Tibial artery (tissue), 4 donors: ENCODE results near the gene CCL20.

ENCODE experiments used
- DNase-seq, 2 donors: peaks; one replicate each; pipeline ENCODE4 v3.0.0-alpha.2; 2019
- H3K27ac ChIP-seq, 2 donors: fragments of 200-600 bp; sonication (generic) in 1 of 2; 1 replicate in 1 of 2; 2 replicates in 1 of 2; pipeline ENCODE4 v1.5.1; 2018 to 2019; ENCODE audit warnings: mild to moderate bottlenecking in 1 of 2
- H3K27me3 ChIP-seq, 2 donors: fragments of 200-600 bp; sonication (generic) in 1 of 2; one replicate each; pipeline versions ENCODE4 v1.5.1 to v1.6.0; 2016 to 2019
- H3K36me3 ChIP-seq, 3 donors: fragments of 200-600 bp; sonication (generic) in 2 of 3; one replicate each; pipeline ENCODE4 v1.5.1; 2016 to 2019; ENCODE audit warnings: mild to moderate bottlenecking in 2 of 3
- H3K4me1 ChIP-seq, 4 donors: fragments of 200-600 bp; sonication (generic) in 2 of 4; 1 replicate in 3 of 4; 2 replicates in 1 of 4; pipeline ENCODE4 v1.5.1; 2016 to 2019
- H3K4me3 ChIP-seq, 2 donors: fragments of 200-600 bp; sonication (generic) in 1 of 2; 1 replicate in 1 of 2; 2 replicates in 1 of 2; pipeline ENCODE4 v1.5.1; 2018 to 2019; ENCODE audit warnings: mild to moderate bottlenecking in 2 of 2
- H3K9me3 ChIP-seq, 3 donors: fragments of 200-600 bp; sonication (generic) in 1 of 3; one replicate each; pipeline ENCODE4 v1.5.1; 2016 to 2019
- CTCF ChIP-seq, 2 experiments: fragments of 200-600 bp in 1 of 2; fragments of 450-650 bp in 1 of 2; IDR thresholded peaks; one replicate each; pipeline ENCODE4 v1.5.1; 2017 to 2019; ENCODE audit warnings: antibody characterized with exemption in 2 of 2, mild to moderate bottlenecking in 1 of 2, moderate library complexity in 1 of 2
- intact Hi-C: fragments of 100-400 bp; cut with DNase I; formaldehyde crosslinking; loops from one replicate; pipeline ENCODE4 v1.15.0; 2023; ENCODE audit warnings: low total_unique reads

Gene CCL20

GRCh38 chr2:227826563-227826962 is 12.9 kb downstream of the CCL20 start:
- no peaks in the 10 kb centered on the region for H3K4me1 ChIP-seq
- no peaks in the 10 kb centered on the region for H3K36me3 ChIP-seq
- no peak for DNase-seq
- TF ChIP-seq CTCF (IDR thresholded peaks at IDR 0.05) = no peak
- no peak overlapping the region for H3K4me3 ChIP-seq
- no peaks in the 10 kb centered on the region for H3K9me3 ChIP-seq
- H3K27ac ChIP-seq = no peak overlapping the region
- H3K27me3 ChIP-seq = no peaks in the 10 kb centered on the region
- intact Hi-C loops = no loop called here

- Histone ChIP-seq H3K9me3 (no peaks in the 10 kb centered on the region), H3K4me3 (no peak overlapping the region), H3K36me3 (no peaks in the 10 kb centered on the region), H3K27ac (no peak overlapping the region), H3K27me3 (no peaks in the 10 kb centered on the region), H3K4me1 (no peaks in the 10 kb centered on the region)
- no peak for TF ChIP-seq CTCF (IDR thresholded peaks at IDR 0.05)
- intact Hi-C loops = no loop called here
- DNase-seq = no peak
Observed at GRCh38 chr2:227827143-227827542, 13.5 kb downstream of the CCL20 start.

DNA sequence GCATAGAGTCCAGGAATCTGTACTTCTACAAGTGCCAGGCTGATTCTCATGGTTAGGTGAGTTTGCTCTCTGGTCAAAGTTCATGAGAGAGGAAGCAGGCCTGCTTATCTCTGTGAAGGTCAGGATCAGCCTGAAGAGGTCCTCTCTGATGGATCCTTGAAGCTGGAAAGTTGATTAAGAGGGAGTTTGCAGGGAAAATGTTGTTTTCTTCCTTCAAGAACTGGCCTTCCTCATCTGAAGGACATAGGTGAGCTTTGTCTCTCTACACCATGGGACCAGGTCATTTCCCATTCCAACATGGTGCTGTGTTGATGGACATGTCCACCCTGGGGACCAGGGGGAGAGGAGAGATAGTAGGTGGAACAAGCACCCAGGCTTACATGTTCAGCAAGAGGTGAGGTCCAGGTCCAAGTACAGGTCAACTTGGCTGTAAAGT is 14.9 kb downstream of the CCL20 start:
- no peaks in the 10 kb centered on the region for H3K9me3 ChIP-seq
- intact Hi-C loops = no loop called here
- no peak for DNase-seq
- TF ChIP-seq CTCF (IDR thresholded peaks at IDR 0.05) = no peak
- H3K4me3 ChIP-seq = no peak overlapping the region
- H3K4me1 ChIP-seq = no peaks in the 10 kb centered on the region
- H3K36me3 ChIP-seq = no peaks in the 10 kb centered on the region
- H3K27me3 ChIP-seq = no peaks in the 10 kb centered on the region
- H3K27ac ChIP-seq = no peak overlapping the region

DNA sequence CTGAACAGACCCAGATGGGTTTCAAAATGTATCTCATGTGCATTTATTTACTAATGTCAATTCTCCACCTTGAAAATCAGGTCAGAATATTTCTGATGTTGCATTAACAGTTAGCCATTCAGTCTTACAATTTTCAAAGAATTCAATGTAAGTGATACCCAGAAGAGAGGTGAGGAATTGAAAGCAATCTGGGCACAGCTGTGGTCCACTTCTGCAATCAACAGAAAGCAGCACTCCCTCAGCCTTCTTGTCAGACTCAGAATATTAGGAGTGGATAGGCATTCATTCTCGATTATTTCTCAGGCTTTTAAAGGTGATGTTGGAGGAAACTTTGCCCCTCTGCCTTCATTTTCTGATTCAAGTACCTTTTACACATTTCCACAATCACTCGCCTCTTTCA is 15.7 kb downstream of the CCL20 start:
- H3K36me3 ChIP-seq = no peaks in the 10 kb centered on the region
- no peak for TF ChIP-seq CTCF (IDR thresholded peaks at IDR 0.05)
- intact Hi-C loops = no loop called here
- no peaks in the 10 kb centered on the region for H3K9me3 ChIP-seq
- H3K4me1 ChIP-seq = no peaks in the 10 kb centered on the region
- H3K4me3 ChIP-seq = no peak overlapping the region
- no peaks in the 10 kb centered on the region for H3K27me3 ChIP-seq
- no peak overlapping the region for H3K27ac ChIP-seq
- DNase-seq = no peak

GRCh38 chr2:227834423-227834822 is 20.8 kb downstream of the CCL20 start:
- Histone ChIP-seq H3K9me3 (no peaks in the 10 kb centered on the region), H3K27me3 (no peaks in the 10 kb centered on the region), H3K27ac (no peak overlapping the region), H3K4me1 (no peaks in the 10 kb centered on the region), H3K4me3 (no peak overlapping the region), H3K36me3 (no peaks in the 10 kb centered on the region)
- TF ChIP-seq CTCF (IDR thresholded peaks at IDR 0.05) = no peak
- no peak for DNase-seq
- intact Hi-C loops = no loop called here
